ENCODE data around the gene SCARB2. TPM values are rescaled to one million over a fixed set of nuclear protein-coding genes. Genes with fewer than 3 reads are reported as not detected.

Gene SCARB2
- total and polyA plus RNA-seq, 4 donors = 58.2 to 136 (median 73.7) TPM

GRCh38 chr4:76117536-76117935 is 96.1 kb downstream of the SCARB2 start:
- WGBS = 96% methylated on average over 5 of the region's 5 CpGs
- Histone ChIP-seq H3K9me3 (ENCODE audit: control insufficient read depth in 4 of 4, low read length in 3 of 4) (no peaks in the 10 kb centered on the region), H3K36me3 (ENCODE audit: control insufficient read depth in 4 of 4, insufficient read depth in 3 of 4, low read depth in 1 of 4, low read length in 3 of 4) (peaks cover 2 to 52% (median 40%) of the 10 kb centered on the region in 4 donors), H3K4me3 (ENCODE audit: low read depth in 1 of 3, low read length in 3 of 3) (no peak overlapping the region), H3K27ac (ENCODE audit: low read depth in 1 of 2, low read length in 2 of 2) (no peak overlapping the region), H3K4me1 (ENCODE audit: control insufficient read depth in 4 of 4, insufficient read depth in 4 of 4, low read length in 3 of 4) (no peaks in the 10 kb centered on the region), H3K9ac (ENCODE audit: low read depth in 1 of 2, low read length in 2 of 2) (no peak overlapping the region), H3K27me3 (ENCODE audit: control insufficient read depth in 4 of 4, insufficient read depth in 4 of 4, low read length in 3 of 4) (no peaks in the 10 kb centered on the region)
- no peak for DNase-seq (ENCODE audit: low spot score)
- TF ChIP-seq ZBTB33 (IDR thresholded peaks at IDR 0.05) (no peak), GABPA (IDR thresholded peaks at IDR 0.05 in 1 of 2, conservative IDR thresholded peaks at IDR 0.05 in 1 of 2) (no peak), REST (IDR thresholded peaks at IDR 0.05) (no peak), ATF3 (IDR thresholded peaks at IDR 0.05) (no peak), SP1 (IDR thresholded peaks at IDR 0.05) (no peak)

GRCh38 chr4:76116821-76117220 is 96.8 kb downstream of the SCARB2 start:
- Histone ChIP-seq H3K4me3 (ENCODE audit: low read depth in 1 of 3, low read length in 3 of 3) (no peak overlapping the region), H3K9me3 (ENCODE audit: control insufficient read depth in 4 of 4, low read length in 3 of 4) (no peaks in the 10 kb centered on the region), H3K9ac (ENCODE audit: low read depth in 1 of 2, low read length in 2 of 2) (no peak overlapping the region), H3K36me3 (ENCODE audit: control insufficient read depth in 4 of 4, insufficient read depth in 3 of 4, low read depth in 1 of 4, low read length in 3 of 4) (peaks cover 2 to 49% (median 35%) of the 10 kb centered on the region in 4 donors), H3K27me3 (ENCODE audit: control insufficient read depth in 4 of 4, insufficient read depth in 4 of 4, low read length in 3 of 4) (no peaks in the 10 kb centered on the region), H3K4me1 (ENCODE audit: control insufficient read depth in 4 of 4, insufficient read depth in 4 of 4, low read length in 3 of 4) (no peaks in the 10 kb centered on the region), H3K27ac (ENCODE audit: low read depth in 1 of 2, low read length in 2 of 2) (no peak overlapping the region)
- WGBS = 99% methylated on average over 1 of the region's 1 CpG
- no peak for TF ChIP-seq GABPA (IDR thresholded peaks at IDR 0.05 in 1 of 2, conservative IDR thresholded peaks at IDR 0.05 in 1 of 2)
- DNase-seq (ENCODE audit: low spot score) = no peak

Other genes with a start within 250 kb of the SCARB2 start
- gene SDAD1, start 222.9 kb downstream of the SCARB2 start, total RNA-seq = 10 to 100 TPM; 11.4 to 16.3 TPM
- gene SDAD1, start 222.9 kb downstream of the SCARB2 start, polyA plus RNA-seq = 10 to 100 TPM in 1 of 2 donors, 1 to 10 TPM in 1; 9.8 to 25.3 TPM
- gene CXCL9, start 206.3 kb downstream of the SCARB2 start, total RNA-seq = 1 to 10 TPM; 1.4 to 2.3 TPM
- gene CXCL9, start 206.3 kb downstream of the SCARB2 start, polyA plus RNA-seq = 1 to 10 TPM in 1 of 2 donors, under 1 TPM in 1; 0.22 to 1.3 TPM
- gene CXCL10, start 190.3 kb downstream of the SCARB2 start, total RNA-seq = 1 to 10 TPM in 1 of 2 donors, under 1 TPM in 1; 0.84 to 9.4 TPM
- 1 to 10 TPM; 1.1 to 1.4 TPM for gene CXCL10, start 190.3 kb downstream of the SCARB2 start, polyA plus RNA-seq
- gene CXCL11, start 177.8 kb downstream of the SCARB2 start, total RNA-seq = under 1 TPM in 1 of 2 donors, not detected in 1; 0.79 TPM
- gene CXCL11, start 177.8 kb downstream of the SCARB2 start, polyA plus RNA-seq = under 1 TPM in 1 of 2 donors, not detected in 1; 0.27 TPM
- under 1 TPM in 1 of 2 donors, not detected in 1; 0.08 TPM for gene ART3, start 139.1 kb downstream of the SCARB2 start, total RNA-seq
- not detected for gene ART3, start 139.1 kb downstream of the SCARB2 start, polyA plus RNA-seq
- gene NUP54, start 65.4 kb downstream of the SCARB2 start, total RNA-seq = 10 to 100 TPM; 20.2 to 29.3 TPM
- 10 to 100 TPM in 1 of 2 donors, 1 to 10 TPM in 1; 8.3 to 12.8 TPM for gene NUP54, start 65.4 kb downstream of the SCARB2 start, polyA plus RNA-seq
- 1 to 10 TPM; 1.3 to 2.0 TPM for gene FAM47E, start 37.9 kb upstream of the SCARB2 start, total RNA-seq
- 1 to 10 TPM in 1 of 2 donors, under 1 TPM in 1; 0.85 to 2.5 TPM for gene FAM47E, start 37.9 kb upstream of the SCARB2 start, polyA plus RNA-seq
- 10 to 100 TPM; 10.3 to 18.9 TPM for gene STBD1, start 92.9 kb upstream of the SCARB2 start, total RNA-seq
- gene STBD1, start 92.9 kb upstream of the SCARB2 start, polyA plus RNA-seq = 10 to 100 TPM; 41.7 to 42.5 TPM
- gene CCDC158, start 207.3 kb upstream of the SCARB2 start, total RNA-seq = 1 to 10 TPM in 1 of 2 donors, under 1 TPM in 1; 0.28 to 4.0 TPM
- 1 to 10 TPM in 1 of 2 donors, under 1 TPM in 1; 0.44 to 1.8 TPM for gene CCDC158, start 207.3 kb upstream of the SCARB2 start, polyA plus RNA-seq
- gene SHROOM3, start 221.4 kb upstream of the SCARB2 start, total RNA-seq = 10 to 100 TPM in 1 of 2 donors, 1 to 10 TPM in 1; 4.7 to 25.8 TPM
- gene SHROOM3, start 221.4 kb upstream of the SCARB2 start, polyA plus RNA-seq = 1 to 10 TPM; 8.2 to 9.1 TPM

Measured in liver (tissue), 9 donors.